Esophagus (tissue), 2 donors: ENCODE measurements around the gene SINHCAF. TPM values are rescaled to one million over a fixed set of nuclear protein-coding genes. Genes with fewer than 3 reads are reported as not detected.

Experiments used
- H3K27ac ChIP-seq, 2 donors: one replicate each; pipeline ENCODE4 v1.5.1; 2013; ENCODE audit warnings: low read depth in 2 of 2, mild to moderate bottlenecking in 2 of 2, inconsistent platforms in 1 of 2, low read length in 1 of 2, moderate library complexity in 1 of 2
- H3K27me3 ChIP-seq, 2 donors: one replicate each; pipeline ENCODE4 v1.6.1; 2013; ENCODE audit warnings: low read length in 2 of 2, control low read depth in 1 of 2, mild to moderate bottlenecking in 1 of 2; ENCODE audit not compliant: insufficient read depth in 2 of 2, control insufficient read depth in 1 of 2
- H3K36me3 ChIP-seq, 2 donors: one replicate each; pipeline ENCODE4 v1.6.1; 2013; ENCODE audit warnings: low read length in 1 of 2; ENCODE audit not compliant: control insufficient read depth in 2 of 2, insufficient read depth in 2 of 2
- H3K4me1 ChIP-seq, 2 donors: one replicate each; pipeline ENCODE4 v1.6.1; 2013; ENCODE audit warnings: low read length in 1 of 2; ENCODE audit not compliant: control insufficient read depth in 2 of 2, insufficient read depth in 2 of 2
- H3K4me3 ChIP-seq, 2 donors: one replicate each; pipeline ENCODE4 v1.5.1; 2013; ENCODE audit warnings: low read length in 2 of 2, mild to moderate bottlenecking in 2 of 2, low read depth in 1 of 2, moderate library complexity in 1 of 2
- H3K9me3 ChIP-seq, 2 donors: one replicate each; pipeline ENCODE4 v1.6.1; 2013; ENCODE audit warnings: mild to moderate bottlenecking in 2 of 2, low read depth in 1 of 2, low read length in 1 of 2, moderate library complexity in 1 of 2; ENCODE audit not compliant: control insufficient read depth in 2 of 2, insufficient read depth in 1 of 2
- WGBS, 2 donors: extraction: QIAGEN DNeasy Blood & Tissue Kit; methylation state at CpG; one replicate each; pipeline ENCODE4 v1.1.7; 2013; 5-methylcytosine and 5-hydroxymethylcytosine counted together
- polyA plus RNA-seq, 2 donors: library from polyadenylated mRNA; stranded (reverse); fragments of 200-250 nt; gene quantifications; one replicate each; pipeline ENCODE4 v1.2.3, GENCODE V29; 2013
- donor health status: healthy with polysubstance abuse.
- donor health status: Bipolar disorder and iron deficiency.

Gene SINHCAF
- polyA plus RNA-seq, 2 donors, result 14.6 to 19.0 TPM

GRCh38 chr12:31311634-31312258 lies 14.2 kb downstream of the SINHCAF start:
- WGBS, 2 donors, result 94 to 96% methylated on average over 2 of the region's 2 CpGs
- no peaks in the 10 kb centered on the region for H3K4me1 ChIP-seq
- H3K9me3 ChIP-seq, result no peaks in the 10 kb centered on the region
- H3K27ac ChIP-seq, result no peak overlapping the region
- H3K36me3 ChIP-seq, result no peaks in the 10 kb centered on the region
- no peak overlapping the region for H3K4me3 ChIP-seq
- no peaks in the 10 kb centered on the region for H3K27me3 ChIP-seq

- Histone ChIP-seq H3K27me3 (no peaks in the 10 kb centered on the region), H3K4me3 (no peak overlapping the region), H3K4me1 (no peaks in the 10 kb centered on the region), H3K36me3 (no peaks in the 10 kb centered on the region), H3K9me3 (no peaks in the 10 kb centered on the region), H3K27ac (no peak overlapping the region)
- 84 to 98% methylated on average over 2 of the region's 2 CpGs for WGBS, 2 donors
Observed at GRCh38 chr12:31310488-31310887, 15.5 kb downstream of the SINHCAF start.

GRCh38 chr12:31309279-31309678 lies 16.7 kb downstream of the SINHCAF start:
- Histone ChIP-seq H3K4me3 (no peak overlapping the region), H3K36me3 (no peaks in the 10 kb centered on the region), H3K9me3 (no peaks in the 10 kb centered on the region), H3K27me3 (no peaks in the 10 kb centered on the region), H3K27ac (no peak overlapping the region), H3K4me1 (no peaks in the 10 kb centered on the region)
- WGBS, 2 donors, result 75 to 86% methylated on average over 1 of the region's 1 CpG

GRCh38 chr12:31308116-31308515 lies 17.8 kb downstream of the SINHCAF start:
- Histone ChIP-seq H3K27ac (no peak overlapping the region), H3K36me3 (peaks cover 3% of the 10 kb centered on the region in 2 donors), H3K27me3 (no peaks in the 10 kb centered on the region), H3K4me3 (no peak overlapping the region), H3K4me1 (no peaks in the 10 kb centered on the region), H3K9me3 (no peaks in the 10 kb centered on the region)
- 89 to 90% methylated on average over 7 of the region's 7 CpGs for WGBS, 2 donors

- H3K27ac ChIP-seq, result no peak overlapping the region
- H3K36me3 ChIP-seq, result peaks cover 3 to 4% of the 10 kb centered on the region in 2 donors
- no peak overlapping the region for H3K4me3 ChIP-seq
- H3K4me1 ChIP-seq, result no peaks in the 10 kb centered on the region
- no peaks in the 10 kb centered on the region for H3K27me3 ChIP-seq
- no peaks in the 10 kb centered on the region for H3K9me3 ChIP-seq
- WGBS, 2 donors, result 91 to 97% methylated on average over 1 of the region's 1 CpG
Observed at GRCh38 chr12:31306866-31307265, 19.1 kb downstream of the SINHCAF start.

GRCh38 chr12:31303466-31303865 lies 22.5 kb downstream of the SINHCAF start:
- WGBS, 2 donors, result 93% methylated on average over 5 of the region's 5 CpGs
- H3K9me3 ChIP-seq, result no peaks in the 10 kb centered on the region
- no peak overlapping the region for H3K4me3 ChIP-seq
- no peaks in the 10 kb centered on the region for H3K27me3 ChIP-seq
- no peak overlapping the region for H3K27ac ChIP-seq
- peaks cover 3 to 6% of the 10 kb centered on the region in 2 donors for H3K36me3 ChIP-seq
- H3K4me1 ChIP-seq, result no peaks in the 10 kb centered on the region

- Histone ChIP-seq H3K36me3 (peaks cover 3 to 8% of the 10 kb centered on the region in 2 donors), H3K4me1 (no peaks in the 10 kb centered on the region), H3K4me3 (no peak overlapping the region), H3K9me3 (no peaks in the 10 kb centered on the region), H3K27me3 (no peaks in the 10 kb centered on the region), H3K27ac (no peak overlapping the region)
- 81 to 88% methylated on average over 2 of the region's 2 CpGs for WGBS, 2 donors
Observed at GRCh38 chr12:31301311-31301710, 24.6 kb downstream of the SINHCAF start.

GRCh38 chr12:31300783-31301182 lies 25.2 kb downstream of the SINHCAF start:
- Histone ChIP-seq H3K27me3 (no peaks in the 10 kb centered on the region), H3K27ac (no peak overlapping the region), H3K36me3 (peaks cover 3 to 8% of the 10 kb centered on the region in 2 donors), H3K4me3 (no peak overlapping the region), H3K4me1 (no peaks in the 10 kb centered on the region), H3K9me3 (no peaks in the 10 kb centered on the region)
- whole genome bisulfite sequencing, 2 donors, result 96 to 97% methylated on average over 3 of the region's 3 CpGs

GRCh38 chr12:31300341-31300740 lies 25.6 kb downstream of the SINHCAF start:
- no peak overlapping the region for H3K27ac ChIP-seq
- H3K9me3 ChIP-seq, result no peaks in the 10 kb centered on the region
- H3K4me3 ChIP-seq, result no peak overlapping the region
- 74 to 83% methylated on average over 1 of the region's 1 CpG for WGBS, 2 donors
- H3K36me3 ChIP-seq, result peaks cover 3 to 8% of the 10 kb centered on the region in 2 donors
- H3K27me3 ChIP-seq, result no peaks in the 10 kb centered on the region
- no peaks in the 10 kb centered on the region for H3K4me1 ChIP-seq

- no peak overlapping the region for H3K27ac ChIP-seq
- H3K9me3 ChIP-seq, result no peaks in the 10 kb centered on the region
- 60 to 64% methylated on average over 3 of the region's 3 CpGs for WGBS, 2 donors
- peaks cover 6 to 8% of the 10 kb centered on the region in 2 donors for H3K36me3 ChIP-seq
- H3K4me3 ChIP-seq, result no peak overlapping the region
- no peaks in the 10 kb centered on the region for H3K27me3 ChIP-seq
- no peaks in the 10 kb centered on the region for H3K4me1 ChIP-seq
Observed at GRCh38 chr12:31298922-31299321, 27.0 kb downstream of the SINHCAF start.
